Neural crest cell (in vitro differentiated cells): ENCODE measurements around the gene FMNL2. TPM values are rescaled to one million over a fixed set of nuclear protein-coding genes. Genes with fewer than 3 reads are reported as not detected.

Source experiments
- DNase-seq: peaks from one replicate; pipeline ENCODE4 v3.0.0; 2021; ENCODE audit warnings: low read depth, mixed read lengths, low spot score
- H3K27ac Mint-ChIP-seq: one replicate; pipeline ENCODE4 v1.8.0; 2021; ENCODE audit warnings: mild to moderate bottlenecking, mixed read lengths; ENCODE audit not compliant: unreplicated experiment
- H3K27me3 Mint-ChIP-seq: 2 replicates; pipeline ENCODE4 v1.8.0; 2021; ENCODE audit warnings: low read depth, mild to moderate bottlenecking, mixed read lengths
- H3K36me3 Mint-ChIP-seq: 2 replicates; pipeline ENCODE4 v1.8.0; 2021; ENCODE audit warnings: low read depth, mild to moderate bottlenecking, mixed read lengths
- H3K4me1 Mint-ChIP-seq: 2 replicates; pipeline ENCODE4 v1.8.0; 2021; ENCODE audit warnings: mixed read lengths
- H3K4me3 Mint-ChIP-seq: one replicate; pipeline ENCODE4 v1.8.0; 2021; ENCODE audit warnings: mild to moderate bottlenecking, mixed read lengths
- H3K9me3 Mint-ChIP-seq: 2 replicates; pipeline ENCODE4 v1.8.0; 2021; ENCODE audit warnings: mixed read lengths
- CTCF ChIP-seq: fragments of 200-600 bp; sonication (generic); conservative IDR thresholded peaks from 2 replicates; pipeline ENCODE4 v1.5.0; 2021; ENCODE audit warnings: antibody characterized with exemption, mild to moderate bottlenecking
- total RNA-seq: library from RNA; stranded (reverse); gene quantifications from 2 replicates; pipeline ENCODE4 v1.2.1, GENCODE V29; 2021

FMNL2 gene
- total RNA-seq, 1 donor from 2014 or later, result 54.9 TPM

GRCh38 chr2:152415231-152415642 is 80.3 kb downstream of the FMNL2 start:
- Mint-ChIP-seq H3K9me3 (no peaks in the 10 kb centered on the region), H3K36me3 (peaks cover 2% of the 10 kb centered on the region), H3K27ac (no peak overlapping the region), H3K4me3 (no peak overlapping the region), H3K27me3 (no peaks in the 10 kb centered on the region), H3K4me1 (peaks cover 36% of the 10 kb centered on the region)
- TF ChIP-seq CTCF, result no peak
- DNase-seq, result no peak

DNA sequence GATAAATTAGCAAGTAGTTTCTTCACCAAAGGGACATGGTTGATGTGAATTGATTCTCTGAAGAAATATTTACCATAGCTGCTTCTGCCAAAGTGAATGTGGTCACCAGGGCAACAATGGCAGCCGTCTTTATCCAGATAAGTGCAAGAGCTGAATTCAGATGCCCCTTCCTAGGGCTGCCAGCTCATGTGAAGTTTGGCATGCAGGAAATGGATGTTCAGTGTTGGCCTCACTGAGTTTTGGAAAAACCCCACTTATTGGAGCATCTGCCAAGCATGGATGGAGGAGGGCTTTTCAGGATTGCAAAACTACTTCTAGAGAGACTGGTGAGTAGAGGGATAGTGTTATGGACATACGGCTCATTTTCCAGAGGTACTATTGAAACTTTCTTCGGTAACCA is 80.8 kb downstream of the FMNL2 start:
- Mint-ChIP-seq H3K4me3 (no peak overlapping the region), H3K4me1 (peaks cover 41% of the 10 kb centered on the region), H3K27ac (no peak overlapping the region), H3K36me3 (peaks cover 2% of the 10 kb centered on the region), H3K9me3 (no peaks in the 10 kb centered on the region), H3K27me3 (no peaks in the 10 kb centered on the region)
- no peak for TF ChIP-seq CTCF
- no peak for DNase-seq

DNA sequence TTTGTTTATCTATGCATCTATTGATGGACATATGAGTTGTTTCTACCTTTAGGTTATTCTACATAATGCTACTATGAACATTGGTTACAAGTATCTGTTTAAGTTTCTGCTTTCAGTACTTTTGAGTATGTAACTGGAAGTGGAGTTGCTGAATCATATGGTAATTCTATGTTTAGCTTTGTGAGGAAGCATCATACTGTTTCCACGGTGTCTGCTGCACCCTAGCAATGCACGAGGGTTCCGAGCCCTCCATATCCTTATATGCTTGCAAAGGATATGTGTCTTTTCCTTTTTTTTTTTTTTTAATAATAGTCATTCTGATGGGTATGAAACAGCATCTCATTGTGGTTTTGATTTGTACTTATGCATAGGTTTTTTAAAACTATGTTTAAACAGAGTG is 83.7 kb downstream of the FMNL2 start:
- H3K36me3 Mint-ChIP-seq, result peaks cover 2% of the 10 kb centered on the region

GRCh38 chr2:152419944-152420343 is 85.0 kb downstream of the FMNL2 start:
- Mint-ChIP-seq H3K27ac (no peak overlapping the region), H3K27me3 (no peaks in the 10 kb centered on the region), H3K9me3 (no peaks in the 10 kb centered on the region), H3K4me1 (peaks cover 42% of the 10 kb centered on the region), H3K36me3 (peaks cover 2% of the 10 kb centered on the region), H3K4me3 (no peak overlapping the region)
- TF ChIP-seq CTCF, result no peak
- no peak for DNase-seq

More for the DNA sequence above, 83.7 kb downstream of the FMNL2 start:
- H3K27ac Mint-ChIP-seq, result no peak overlapping the region
- no peak overlapping the region for H3K4me3 Mint-ChIP-seq
- H3K27me3 Mint-ChIP-seq, result no peaks in the 10 kb centered on the region
- peaks cover 41% of the 10 kb centered on the region for H3K4me1 Mint-ChIP-seq
- no peak for TF ChIP-seq CTCF
- no peak for DNase-seq
- no peaks in the 10 kb centered on the region for H3K9me3 Mint-ChIP-seq

- no peak for DNase-seq
- Mint-ChIP-seq H3K27ac (no peak overlapping the region), H3K9me3 (no peaks in the 10 kb centered on the region), H3K4me3 (no peak overlapping the region), H3K27me3 (no peaks in the 10 kb centered on the region), H3K36me3 (peaks cover 2% of the 10 kb centered on the region), H3K4me1 (peaks cover 45% of the 10 kb centered on the region)
- TF ChIP-seq CTCF, result no peak
Measured at GRCh38 chr2:152420363-152420762, 85.4 kb downstream of the FMNL2 start.

DNA sequence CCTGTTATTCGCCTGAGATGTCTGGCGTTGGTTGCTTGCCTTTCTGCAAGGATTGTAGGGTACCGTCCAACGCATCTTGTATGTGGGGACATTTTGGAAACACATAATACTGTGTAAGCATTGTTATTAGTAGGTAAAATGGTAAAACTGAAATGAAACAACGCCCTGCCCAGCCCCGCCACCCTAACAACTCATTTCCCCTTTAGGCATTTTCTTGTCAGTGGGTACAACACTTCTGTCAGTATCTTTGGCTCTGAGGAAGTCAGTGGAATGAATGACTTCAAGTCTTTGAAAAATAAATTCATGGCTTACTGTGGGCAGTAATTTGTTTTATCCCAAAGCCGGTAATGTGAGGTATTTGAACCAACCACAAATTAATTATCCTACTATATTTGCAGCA is 86.0 kb downstream of the FMNL2 start:
- Mint-ChIP-seq H3K27me3 (no peaks in the 10 kb centered on the region), H3K4me3 (no peak overlapping the region), H3K9me3 (no peaks in the 10 kb centered on the region), H3K36me3 (no peaks in the 10 kb centered on the region), H3K27ac (no peak overlapping the region), H3K4me1 (peaks cover 49% of the 10 kb centered on the region)
- no peak for TF ChIP-seq CTCF
- DNase-seq, result no peak
